Upper lobe of left lung (tissue), 4 donors: ENCODE data around the gene TOGARAM1.

Source experiments
- EP300 ChIP-seq, 4 donors: sonication (generic); formaldehyde crosslinking; IDR thresholded peaks; one replicate each; pipeline ENCODE4 v1.5.1; 2017; ENCODE audit warnings: antibody characterized with exemption in 4 of 4, control low read depth in 2 of 4
- POLR2A ChIP-seq, 4 donors: fragments of 450-650 bp; IDR thresholded peaks; one replicate each; pipeline ENCODE4 v1.5.1; 2016 to 2017; ENCODE audit warnings: antibody characterized with exemption in 4 of 4, mild to moderate bottlenecking in 2 of 4
- TF ChIP-seq, protein P1 (sequence below), 6 experiments: fragments of 450-650 bp in 4 of 6; fragments of 200-600 bp in 2 of 6; sonication (generic) in 2 of 6; IDR thresholded peaks; one replicate each; pipeline ENCODE4 v1.5.1; 2016 to 2019; ENCODE audit warnings: antibody characterized with exemption in 6 of 6

DNA sequence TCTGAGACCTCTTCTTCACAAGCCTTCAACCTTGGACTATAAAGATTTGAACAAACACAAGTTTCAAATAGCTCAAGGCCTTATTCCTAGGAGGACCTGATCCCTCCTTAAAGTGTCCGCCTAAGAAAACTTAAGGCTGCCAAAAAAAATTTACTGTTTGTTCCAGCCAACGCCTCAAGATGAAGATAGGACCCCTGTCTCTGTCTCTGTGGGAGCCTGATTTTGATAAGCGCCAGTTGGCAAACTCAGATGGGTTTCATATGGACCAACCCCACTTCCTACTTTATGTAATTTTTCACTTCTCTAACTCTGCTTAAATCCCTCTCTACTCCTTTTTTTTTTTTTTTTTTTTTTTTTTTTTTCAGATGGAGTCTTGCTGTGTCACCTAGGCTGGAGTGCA is 161.3 kb downstream of the TOGARAM1 start:
- TF ChIP-seq, protein P1, sequence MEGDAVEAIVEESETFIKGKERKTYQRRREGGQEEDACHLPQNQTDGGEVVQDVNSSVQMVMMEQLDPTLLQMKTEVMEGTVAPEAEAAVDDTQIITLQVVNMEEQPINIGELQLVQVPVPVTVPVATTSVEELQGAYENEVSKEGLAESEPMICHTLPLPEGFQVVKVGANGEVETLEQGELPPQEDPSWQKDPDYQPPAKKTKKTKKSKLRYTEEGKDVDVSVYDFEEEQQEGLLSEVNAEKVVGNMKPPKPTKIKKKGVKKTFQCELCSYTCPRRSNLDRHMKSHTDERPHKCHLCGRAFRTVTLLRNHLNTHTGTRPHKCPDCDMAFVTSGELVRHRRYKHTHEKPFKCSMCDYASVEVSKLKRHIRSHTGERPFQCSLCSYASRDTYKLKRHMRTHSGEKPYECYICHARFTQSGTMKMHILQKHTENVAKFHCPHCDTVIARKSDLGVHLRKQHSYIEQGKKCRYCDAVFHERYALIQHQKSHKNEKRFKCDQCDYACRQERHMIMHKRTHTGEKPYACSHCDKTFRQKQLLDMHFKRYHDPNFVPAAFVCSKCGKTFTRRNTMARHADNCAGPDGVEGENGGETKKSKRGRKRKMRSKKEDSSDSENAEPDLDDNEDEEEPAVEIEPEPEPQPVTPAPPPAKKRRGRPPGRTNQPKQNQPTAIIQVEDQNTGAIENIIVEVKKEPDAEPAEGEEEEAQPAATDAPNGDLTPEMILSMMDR (IDR thresholded peaks at IDR 0.05) = no peak
- TF ChIP-seq EP300 (IDR thresholded peaks at IDR 0.05) (no peak), POLR2A (IDR thresholded peaks at IDR 0.05) (no peak)
